HG02970 (cell line): ENCODE data around the gene POTEI.
"Not testable (repeated sequence)": the region's sequence is repeated elsewhere in the genome, so short reads cannot be mapped to it uniquely, and the experiment has no call there.

ENCODE experiments used
- ATAC-seq: cut with Tn5 transposase; IDR thresholded peaks from one replicate; pipeline ENCODE4 v1.9.1; 2021; ENCODE audit warnings: mild to moderate bottlenecking, moderate library complexity, moderate number of reproducible peaks; ENCODE audit not compliant: unreplicated experiment, low FRiP score

The POTEI gene

DNA sequence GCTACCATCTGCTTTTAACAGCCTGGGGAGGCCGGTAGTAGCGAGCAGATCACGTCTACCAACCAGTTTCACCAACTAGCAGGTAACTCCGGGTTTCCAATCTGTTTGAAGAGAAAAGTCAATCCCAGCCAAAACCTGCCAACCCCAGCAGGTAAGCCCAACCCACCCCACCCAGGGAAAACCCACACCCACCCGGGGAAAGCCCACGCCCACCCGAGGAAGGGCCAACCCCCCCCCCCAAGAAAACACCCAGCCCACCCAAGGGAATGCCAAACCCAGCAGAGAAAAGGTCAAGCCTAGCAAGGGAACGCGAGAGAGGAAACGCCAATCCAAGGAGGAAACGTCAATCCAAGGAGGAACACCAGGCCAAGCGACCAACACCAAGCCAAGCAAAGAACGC is at the start of gene POTEI:
Gene POTEI, minus strand, starts transcription at position 101 of the 400 bp plus-strand sequence. Its CDS starts 93 bp downstream, at position 8.
- not testable (repeated sequence) for ATAC-seq

DNA sequence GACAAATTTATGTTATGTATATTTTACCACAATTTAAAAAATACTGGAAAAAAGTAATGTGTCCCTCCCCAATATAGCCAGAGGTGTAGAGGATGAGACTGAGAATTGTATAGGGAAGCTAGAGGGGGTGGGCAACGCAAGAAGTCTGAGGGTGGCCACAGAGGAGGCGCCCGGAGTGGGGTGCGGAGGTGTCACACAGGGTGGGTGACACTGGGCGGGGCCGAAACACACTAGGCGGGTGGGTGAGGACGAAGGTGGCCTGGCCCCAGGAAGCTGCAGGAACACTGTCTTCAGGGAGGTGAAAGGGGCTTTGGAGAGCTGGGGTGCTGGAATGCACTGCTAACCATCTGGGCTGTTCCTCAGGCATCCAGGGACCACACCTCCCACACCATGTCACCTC is 47.3 kb upstream of the POTEI start:
- not testable (repeated sequence) for ATAC-seq

DNA sequence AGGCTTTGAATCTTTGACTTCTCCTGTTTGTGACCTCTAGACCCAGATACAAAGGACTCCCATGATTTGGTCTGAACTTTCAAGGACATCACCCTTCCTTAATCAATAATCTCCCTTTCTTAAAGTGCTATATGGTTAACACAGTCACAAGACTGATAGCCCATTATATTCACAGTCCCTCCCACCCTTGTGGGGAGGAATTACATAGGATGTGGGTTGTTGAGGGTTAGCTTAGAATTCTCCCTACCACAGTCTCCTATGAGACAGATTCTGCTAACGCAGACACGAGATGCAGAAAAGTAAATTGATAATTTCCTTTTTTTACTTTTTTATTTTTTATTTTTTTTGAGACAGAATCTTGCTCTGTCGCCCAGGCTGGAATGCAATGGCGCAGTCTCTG is 45.0 kb upstream of the POTEI start:
- not testable (repeated sequence) for ATAC-seq

DNA sequence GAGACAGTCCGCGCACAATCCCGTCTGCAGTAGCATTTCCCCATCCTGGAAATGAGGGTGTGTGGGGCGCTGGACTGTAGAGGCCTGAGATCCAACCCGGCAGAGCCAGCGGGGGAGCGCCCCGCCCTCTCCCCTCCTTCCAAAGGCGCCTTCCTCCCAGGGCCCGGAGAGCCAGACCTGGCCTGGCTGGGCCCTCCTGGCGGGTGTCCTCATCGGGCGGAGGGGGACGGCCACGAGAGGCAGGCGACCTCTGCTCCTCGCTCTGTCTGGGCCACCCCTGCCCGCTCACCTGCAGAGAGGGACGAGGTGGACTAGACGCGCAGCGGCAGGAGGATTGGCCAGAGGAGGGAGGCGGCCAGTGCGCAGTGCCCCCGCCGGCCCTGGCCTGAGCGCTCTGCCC is 40.3 kb upstream of the POTEI start:
- not testable (repeated sequence) for ATAC-seq

DNA sequence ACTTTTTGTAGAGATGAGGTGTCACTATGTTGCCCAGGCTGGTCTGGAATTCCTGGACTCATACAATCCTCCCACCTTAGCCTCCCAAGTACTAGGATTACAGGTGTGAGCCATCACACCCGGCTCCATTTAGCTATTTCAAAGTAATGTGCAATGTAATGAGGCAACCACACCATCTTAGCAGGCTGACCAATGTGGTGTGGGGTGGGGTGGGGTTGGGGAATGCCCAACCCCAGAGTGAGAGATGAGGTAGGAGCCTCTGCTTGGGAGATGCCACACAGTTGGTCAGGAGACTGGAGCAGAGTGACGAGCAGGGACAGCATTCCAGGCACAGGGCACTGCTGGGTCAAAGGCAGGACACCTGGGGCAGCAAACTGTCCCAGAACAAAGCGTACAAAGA is 39.3 kb upstream of the POTEI start:
- ATAC-seq: not testable (repeated sequence)

DNA sequence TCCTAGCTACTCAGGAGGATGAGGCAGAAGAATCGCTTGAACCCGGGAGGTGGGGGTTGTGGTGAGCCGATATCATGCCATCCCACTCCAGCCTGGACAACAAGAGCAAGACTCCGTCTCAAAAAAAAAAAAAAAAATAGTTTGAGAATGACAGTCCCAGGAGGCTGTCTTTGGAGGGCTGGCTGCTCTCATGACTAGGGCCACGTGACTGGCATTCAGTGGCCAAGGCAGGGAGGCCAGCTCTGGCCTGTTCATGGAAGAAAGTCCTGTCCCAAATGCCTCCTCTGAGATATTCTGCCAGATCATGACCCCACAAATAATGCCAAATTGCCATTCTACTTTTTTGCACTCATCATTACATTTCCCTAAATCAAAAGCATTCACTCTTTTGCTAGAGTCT is 35.9 kb upstream of the POTEI start:
- ATAC-seq: not testable (repeated sequence)

DNA sequence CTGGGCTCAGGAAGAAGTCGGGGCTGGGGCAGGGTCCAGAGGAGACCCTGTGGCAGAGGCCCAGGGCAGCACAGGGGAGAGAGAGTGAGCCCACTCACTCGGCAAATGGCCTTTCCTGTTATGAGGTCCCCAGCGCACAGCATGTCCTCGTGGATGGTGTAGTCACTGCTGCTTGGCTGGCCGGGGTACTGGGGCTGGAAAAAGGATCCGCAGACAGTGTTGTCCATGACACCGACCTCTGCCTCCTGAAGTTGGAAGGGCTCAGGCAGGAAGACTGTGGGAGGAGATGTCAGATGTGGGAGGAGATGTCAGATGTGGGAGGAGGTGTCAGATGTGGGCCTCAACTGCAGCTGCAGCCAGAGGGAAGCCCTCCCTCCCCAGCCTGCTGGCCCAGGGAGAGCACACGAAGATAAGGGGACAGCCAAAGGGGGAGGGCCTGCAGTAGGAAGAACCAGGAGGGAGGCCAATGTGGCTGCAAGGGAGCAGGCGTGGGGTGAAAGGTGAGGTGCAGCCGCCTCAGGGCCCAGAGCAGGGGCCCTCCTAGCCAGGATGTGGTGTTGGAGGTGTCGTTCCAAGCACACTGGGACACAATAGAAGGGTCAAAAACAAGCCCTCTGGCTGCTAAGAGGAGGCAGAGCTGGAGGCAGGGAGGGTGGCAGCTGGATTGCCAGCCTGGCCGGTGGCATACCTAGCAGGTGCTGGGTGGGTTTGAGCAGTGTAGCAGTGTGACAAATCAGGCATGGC is 34.8 kb upstream of the POTEI start:
- not testable (repeated sequence) for ATAC-seq

DNA sequence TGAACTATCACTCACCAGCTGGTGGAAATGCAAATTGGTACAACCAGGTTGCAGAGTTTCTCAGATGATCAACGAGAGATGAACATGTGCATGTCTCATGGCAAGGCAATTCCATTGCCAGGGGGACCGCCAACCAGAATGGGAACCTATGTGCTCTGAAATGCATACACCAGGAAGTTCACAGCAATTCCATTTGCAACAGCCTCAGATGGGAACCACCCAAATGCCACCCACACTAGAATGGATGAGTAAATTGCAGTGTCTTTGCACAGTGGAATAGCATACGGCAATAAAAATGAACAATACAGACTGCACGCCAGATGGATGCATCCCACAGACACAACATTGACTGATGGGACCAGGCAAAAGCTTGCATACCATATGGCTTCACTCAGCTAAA is 33.7 kb upstream of the POTEI start:
- ATAC-seq: not testable (repeated sequence)

DNA sequence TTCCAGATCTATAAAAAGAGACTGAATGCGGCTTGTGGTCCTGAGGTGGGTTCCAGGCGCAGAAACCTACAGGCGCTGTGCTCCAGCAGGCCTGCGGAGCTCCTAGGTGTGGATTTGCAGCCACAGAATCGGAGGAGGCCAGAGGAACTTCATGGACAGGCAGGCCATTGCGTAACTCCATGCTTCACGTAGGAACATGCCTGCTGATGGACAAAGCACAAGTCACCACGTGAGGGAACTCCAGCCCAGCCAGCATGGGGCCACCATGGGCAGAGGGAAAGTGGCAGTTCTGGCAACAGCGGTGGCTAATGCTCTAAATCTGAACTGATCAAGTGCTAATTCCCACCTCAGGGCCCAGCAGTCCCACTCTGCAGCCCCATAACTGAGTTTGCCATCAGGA is 29.1 kb upstream of the POTEI start:
- ATAC-seq: not testable (repeated sequence)

DNA sequence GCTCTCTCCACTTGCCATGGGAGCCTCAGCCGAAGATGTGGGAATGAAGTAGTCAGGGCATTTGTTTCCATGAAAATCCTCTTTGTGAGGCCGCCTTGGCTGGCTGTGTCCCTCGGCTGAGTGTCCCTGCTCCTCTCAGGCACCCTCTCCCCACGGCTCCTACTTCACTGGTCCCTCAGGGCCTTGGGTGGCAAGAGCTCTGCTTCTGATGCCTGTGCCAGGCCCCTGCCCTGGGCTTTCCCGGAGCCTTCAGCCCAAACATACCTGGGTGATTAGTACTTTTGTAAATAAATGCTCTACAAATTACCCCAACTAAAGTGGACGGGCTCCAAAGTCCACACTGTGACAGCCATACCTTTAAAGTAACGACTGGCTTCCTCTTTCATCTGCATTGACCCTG is 27.5 kb upstream of the POTEI start:
- ATAC-seq: not testable (repeated sequence)

DNA sequence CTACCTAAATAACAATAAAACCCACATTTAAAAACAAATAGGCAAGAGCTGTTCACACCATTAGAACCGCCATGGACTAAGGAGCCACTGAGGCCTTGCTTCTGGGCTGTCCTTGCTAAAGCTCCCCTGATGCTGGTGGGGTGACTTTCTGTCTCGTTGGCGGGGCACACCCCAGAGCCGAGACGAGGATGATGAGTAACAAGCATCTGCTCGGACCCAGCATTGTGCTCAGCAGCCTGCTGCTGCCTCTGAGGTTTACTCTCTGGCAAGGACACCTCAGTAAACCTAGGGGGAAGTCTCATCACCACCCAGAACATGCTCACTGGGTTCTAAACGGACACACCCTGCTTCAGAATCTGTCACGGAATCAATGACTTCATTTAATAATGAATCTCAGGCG is 22.5 kb upstream of the POTEI start:
- ATAC-seq: peak; percentile 28

DNA sequence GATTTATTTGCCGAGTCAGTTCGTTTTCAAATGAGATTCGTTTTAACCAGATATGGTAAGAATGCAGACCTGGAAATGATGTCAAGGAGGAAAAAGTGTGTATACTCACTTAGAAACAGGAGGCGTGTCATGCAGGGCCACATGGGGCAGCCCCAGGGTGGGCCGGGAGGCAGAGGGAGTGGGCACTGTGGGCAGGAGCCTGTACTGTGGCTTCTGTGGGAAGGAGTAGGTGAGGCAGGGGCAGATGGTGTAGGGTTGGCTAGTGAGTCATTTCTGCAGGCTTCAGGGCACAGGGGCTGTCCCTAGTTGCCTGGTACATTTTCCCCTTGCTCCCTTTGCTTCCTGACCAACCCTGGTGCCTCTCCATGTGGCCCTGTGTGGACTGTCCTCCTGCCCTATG is 22.1 kb upstream of the POTEI start:
- peak; percentile 49 for ATAC-seq

DNA sequence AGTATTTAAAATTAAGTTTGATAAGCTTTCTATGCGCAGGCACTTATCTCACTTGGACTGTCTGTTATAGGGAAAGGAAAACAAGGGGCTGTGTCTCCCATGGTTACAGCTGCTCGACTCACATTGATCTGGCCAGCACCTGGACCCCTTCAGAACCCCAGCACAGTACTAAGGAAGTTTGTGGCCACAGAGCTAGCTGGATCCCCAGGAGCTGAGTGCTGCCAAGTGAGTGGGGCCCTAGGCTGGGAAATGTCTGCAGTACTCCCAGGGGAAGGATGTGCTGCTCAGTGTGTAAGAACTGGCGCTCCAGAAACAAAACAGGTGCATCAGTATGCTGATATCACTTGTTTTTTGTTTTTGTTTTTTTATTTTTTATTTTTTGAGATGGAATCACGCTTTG is 21.1 kb upstream of the POTEI start:
- ATAC-seq: not testable (repeated sequence)

DNA sequence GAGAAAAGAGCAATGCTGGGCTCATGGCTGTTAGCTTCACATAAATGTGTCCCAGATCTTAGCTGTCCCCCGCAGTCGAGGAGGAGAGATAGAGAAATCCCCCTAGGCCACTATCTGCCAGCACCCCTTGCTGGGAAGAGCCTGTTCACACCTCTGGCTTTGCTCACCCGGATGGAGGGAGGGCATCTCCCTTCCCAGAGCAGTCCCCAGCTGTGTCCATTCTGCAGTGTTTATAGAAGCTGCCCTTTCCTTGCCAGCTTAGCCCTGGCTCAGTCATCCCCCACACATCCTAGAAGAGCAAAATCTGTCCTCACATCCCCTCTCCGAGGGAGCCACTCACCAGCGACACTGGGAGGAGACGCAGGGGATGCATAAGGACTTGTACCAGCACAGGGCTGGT is 20.4 kb upstream of the POTEI start:
- ATAC-seq: not testable (repeated sequence)

DNA sequence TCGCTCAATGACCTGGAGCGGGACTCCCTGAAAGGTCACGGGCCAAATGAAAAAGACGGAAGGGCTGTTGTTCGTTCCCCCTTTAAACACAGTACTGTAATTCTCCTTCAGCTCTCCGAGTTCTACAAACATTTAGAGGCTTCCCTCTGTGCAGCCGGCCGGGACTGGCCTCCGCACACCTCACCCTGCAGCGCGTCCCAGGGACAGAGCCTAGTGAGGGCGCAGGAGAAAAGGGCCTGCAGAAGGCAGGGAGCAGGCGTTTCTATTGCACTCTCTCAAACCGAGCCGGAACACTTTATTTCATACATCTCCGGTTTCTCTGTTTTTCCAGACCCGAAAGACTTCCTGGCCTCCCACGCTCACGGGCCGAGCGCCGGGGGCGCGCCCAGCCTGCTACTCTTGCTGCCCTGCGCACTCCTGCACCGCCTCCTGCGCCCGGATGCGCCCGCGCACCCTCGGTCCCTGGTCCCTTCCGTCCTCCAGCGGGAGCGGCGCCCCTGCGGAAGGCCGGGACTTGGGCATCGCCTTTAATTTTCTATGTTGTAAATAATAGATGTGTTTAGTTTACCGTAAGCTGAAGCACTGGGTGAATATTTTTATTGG is 18.3 kb upstream of the POTEI start:
- not testable (repeated sequence) for ATAC-seq

DNA sequence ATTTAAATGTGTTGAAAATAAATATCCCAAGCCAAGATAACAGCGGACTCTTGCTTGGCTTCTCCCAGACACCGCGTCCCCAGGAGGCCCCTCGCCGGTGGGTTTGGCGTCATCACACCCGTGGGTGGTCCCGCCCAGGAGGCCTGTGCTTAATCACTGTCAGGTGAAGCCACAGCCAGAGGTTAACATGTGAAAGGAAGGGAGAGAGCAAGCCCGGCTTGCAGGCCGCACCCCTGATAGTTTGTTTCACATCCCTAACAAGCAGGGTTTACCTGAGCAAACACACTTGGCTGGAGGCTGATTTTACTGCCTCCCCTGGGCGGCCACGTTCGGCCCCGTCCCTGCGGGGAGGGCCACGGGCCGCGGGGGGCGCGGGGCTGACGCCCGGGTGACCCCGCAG is 13.3 kb upstream of the POTEI start:
- not testable (repeated sequence) for ATAC-seq

DNA sequence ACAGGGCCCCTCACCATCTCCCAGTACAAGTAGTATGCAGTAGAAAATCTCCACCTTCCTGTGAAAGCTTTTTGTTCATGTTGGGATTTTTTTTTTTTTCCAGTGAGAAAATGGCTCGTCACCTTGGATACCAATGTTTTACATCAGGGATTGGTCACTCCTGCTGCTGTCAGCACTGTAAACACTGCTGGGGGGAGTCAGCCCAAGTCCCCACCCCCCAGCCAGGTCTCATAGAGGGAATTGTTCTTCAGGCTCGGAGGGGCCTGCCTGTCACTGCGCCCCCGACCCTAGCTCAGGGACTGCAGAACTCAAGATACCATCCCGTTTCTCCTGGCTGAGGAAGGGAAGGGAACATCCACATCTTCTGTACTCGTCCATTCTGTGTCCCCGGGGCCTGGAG is 11.9 kb upstream of the POTEI start, which contains the start of gene CFC1B:
Gene CFC1B, plus strand, starts transcription at position 231 of the 400 bp plus-strand sequence. CDS start 263 bp downstream, outside the sequence.
- not testable (repeated sequence) for ATAC-seq

DNA sequence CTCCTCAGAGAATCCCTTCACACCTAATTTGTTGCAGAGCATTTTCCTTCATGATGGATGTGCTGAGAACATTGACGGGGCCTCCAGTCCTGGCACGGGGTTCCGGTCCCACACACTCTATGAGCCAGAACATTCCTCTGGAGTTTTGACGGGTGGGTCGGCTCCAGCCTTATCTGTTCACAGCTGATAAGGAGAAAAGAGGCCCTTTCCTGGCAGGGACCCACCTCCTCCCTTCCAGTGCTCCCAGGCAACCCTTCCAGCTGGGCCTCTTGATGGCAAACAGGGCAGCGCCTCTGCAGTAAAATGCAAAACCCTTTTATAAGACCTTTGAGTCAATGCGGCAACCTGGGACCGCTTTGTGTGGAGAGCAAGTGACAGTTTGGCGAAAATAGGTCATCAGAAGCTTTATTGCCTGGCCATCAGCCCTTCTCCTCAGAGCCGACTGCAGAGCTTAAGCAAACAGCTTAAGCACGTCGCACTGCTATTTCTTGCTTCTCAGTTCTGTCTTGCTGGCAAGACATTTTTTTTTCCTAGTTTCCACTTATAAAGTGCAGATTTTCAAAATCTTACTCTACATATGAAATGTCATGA is 9.5 kb upstream of the POTEI start:
- not testable (repeated sequence) for ATAC-seq

DNA sequence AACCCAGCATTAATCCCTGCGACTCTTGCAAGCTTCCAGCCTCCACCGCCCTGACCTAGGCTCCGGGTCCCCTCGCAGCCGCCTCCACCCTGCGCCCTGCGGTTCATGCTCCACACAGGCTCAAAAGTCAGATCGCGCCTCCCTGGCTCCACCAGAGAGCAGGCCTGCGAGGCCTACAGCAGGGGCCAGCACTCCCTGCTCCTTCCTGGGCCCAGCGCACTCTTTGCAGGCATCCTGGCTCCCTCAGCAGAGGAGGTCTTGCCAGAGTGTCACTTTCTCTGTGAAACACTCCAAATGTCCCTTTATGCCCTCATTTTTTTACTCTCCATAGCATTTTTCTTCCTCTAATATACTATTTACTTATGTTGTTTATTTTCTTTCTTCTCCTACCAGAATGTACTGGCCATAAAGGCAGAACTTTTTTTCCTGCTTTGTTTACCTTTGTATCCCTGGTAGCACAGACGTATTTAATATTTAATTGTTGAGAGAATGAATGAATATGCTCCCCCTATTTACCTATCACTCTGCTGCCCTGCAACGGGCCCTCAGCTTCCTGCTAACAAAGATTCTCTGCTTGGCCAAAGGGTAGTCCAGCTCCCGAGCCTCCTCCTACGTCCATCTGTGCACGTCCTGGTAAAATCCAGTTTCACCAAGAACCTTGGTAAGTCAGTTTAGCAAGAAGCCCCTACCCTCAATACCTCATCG is 2.8 kb upstream of the POTEI start:
- not testable (repeated sequence) for ATAC-seq

DNA sequence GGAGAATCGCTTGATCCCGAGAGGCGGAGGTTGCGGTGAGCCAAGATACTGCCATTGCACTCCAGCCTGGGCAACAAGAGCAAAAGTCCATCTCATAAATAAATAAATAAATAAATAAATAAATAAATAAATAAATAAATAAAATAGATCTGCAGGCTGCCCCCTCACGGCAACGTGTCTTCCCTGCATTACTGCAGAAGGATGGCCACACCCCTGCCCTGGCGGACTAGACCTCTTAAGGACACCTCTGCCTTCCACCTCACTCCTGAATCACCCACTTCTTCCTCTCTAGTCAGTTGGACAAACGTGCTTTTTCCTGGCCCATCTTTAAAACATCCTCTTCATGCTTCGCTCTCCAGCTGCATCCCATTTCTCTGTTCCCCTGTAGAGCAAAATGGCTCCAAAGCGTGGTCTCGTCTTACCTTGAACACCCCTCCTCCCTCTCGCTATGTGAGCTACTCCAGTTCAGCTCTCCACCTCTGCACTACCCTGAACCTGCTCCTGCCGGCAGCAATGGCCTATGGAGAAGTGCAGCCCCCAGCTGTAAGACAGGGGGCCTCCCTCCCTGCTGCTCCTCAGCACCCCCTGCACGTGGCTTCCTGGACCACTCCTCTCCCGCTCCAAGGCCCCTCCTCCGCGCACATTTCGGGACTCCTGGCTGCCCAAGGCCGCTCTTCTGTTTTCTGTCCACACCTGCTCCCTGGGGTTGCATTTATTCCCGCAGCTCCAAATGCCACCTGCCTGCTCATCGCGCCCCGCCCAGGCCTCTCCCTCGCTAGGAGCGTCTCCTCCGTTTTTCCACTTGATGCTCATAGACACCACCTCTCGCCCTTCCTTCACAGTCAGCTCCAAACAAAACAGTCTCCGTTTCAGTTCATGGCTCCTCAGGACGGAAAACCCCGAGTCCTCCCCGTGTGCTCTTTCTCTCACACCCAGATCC is 1.9 kb upstream of the POTEI start:
- not testable (repeated sequence) for ATAC-seq
